GM23248 (cell line): ENCODE results near the gene MT1F.

Source experiments
- EZH2 ChIP-seq: fragments of 200-600 bp; sonication (generic); IDR thresholded peaks from 2 replicates; pipeline ENCODE4 v1.6.1; 2018; ENCODE audit warnings: antibody characterized with exemption, mild to moderate bottlenecking; ENCODE audit not compliant: insufficient read depth, poor library complexity, severe bottlenecking
- EZH2phosphoT487 ChIP-seq: fragments of 200-600 bp; sonication (generic); IDR thresholded peaks from 2 replicates; pipeline ENCODE4 v1.6.1; 2018; ENCODE audit warnings: antibody characterized with exemption, moderate library complexity, mild to moderate bottlenecking, low read depth; ENCODE audit not compliant: insufficient read depth

DNA sequence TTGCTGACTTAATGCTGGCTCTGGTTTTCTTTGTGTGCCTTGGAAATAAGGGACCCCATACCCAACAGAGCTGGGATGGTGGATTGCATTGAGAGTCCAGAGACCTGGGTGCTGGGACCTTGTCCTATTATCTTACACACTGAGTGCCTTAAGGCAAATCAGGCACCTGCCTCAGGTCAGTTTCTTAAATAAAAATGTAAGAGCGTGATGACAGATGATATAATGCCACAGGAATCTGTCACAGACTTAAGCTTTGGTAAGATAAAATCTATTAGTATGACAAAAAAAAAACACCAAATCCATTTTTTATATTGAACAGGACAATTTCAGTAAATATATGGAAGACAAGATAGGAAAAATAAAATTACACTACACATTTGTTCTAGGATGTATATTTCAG is 17.7 kb upstream of the MT1F start:
- TF ChIP-seq EZH2: no peak
- no peak for TF ChIP-seq EZH2phosphoT487
